Activated CD8-positive, alpha-beta T cell treated with anti-CD3 and anti-CD28 coated beads for 36 hours (primary cell): ENCODE data around the gene PRM2. TPM values are rescaled to one million over a fixed set of nuclear protein-coding genes. Genes with fewer than 3 reads are reported as not detected.

Experiments
- ATAC-seq: fragments of 200-7000 bp; cut with Tn5 transposase; one replicate; pipeline ENCODE4 v1.10.0; 2021; ENCODE audit warnings: mild to moderate bottlenecking, moderate library complexity
- CTCF ChIA-PET: fragments of 350-600 bp; sonication (Branson Sonifier 250); formaldehyde crosslinking; loops from one replicate; lab custom pipeline; 2021; ENCODE audit warnings: antibody characterized with exemption; lab: Charles Lee
- POLR2A ChIA-PET: fragments of 350-600 bp; sonication (Branson Sonifier 250); formaldehyde crosslinking; loops from one replicate; lab custom pipeline; 2021; ENCODE audit warnings: antibody characterized with exemption; lab: Charles Lee
- DNase-seq: peaks from one replicate; pipeline ENCODE4 v3.0.0-alpha.2; 2020
- H3K27ac Mint-ChIP-seq: one replicate; pipeline ENCODE4 v1.8.0; 2021; ENCODE audit warnings: mild to moderate bottlenecking, mixed read lengths
- H3K27me3 Mint-ChIP-seq: one replicate; pipeline ENCODE4 v1.8.0; 2021; ENCODE audit warnings: mixed read lengths
- H3K36me3 Mint-ChIP-seq: one replicate; pipeline ENCODE4 v1.8.0; 2021; ENCODE audit warnings: low read depth, mixed read lengths
- H3K4me1 Mint-ChIP-seq: one replicate; pipeline ENCODE4 v1.8.0; 2021; ENCODE audit warnings: low read depth, mixed read lengths
- H3K4me3 Mint-ChIP-seq: one replicate; pipeline ENCODE4 v1.8.0; 2021; ENCODE audit warnings: mild to moderate bottlenecking, moderate library complexity, mixed read lengths
- H3K9me3 Mint-ChIP-seq: one replicate; pipeline ENCODE4 v1.8.0; 2021; ENCODE audit warnings: mixed read lengths
- CTCF ChIP-seq: fragments of 200-600 bp; IDR thresholded peaks from one replicate; pipeline ENCODE4 v1.8.0; 2022; ENCODE audit warnings: antibody characterized with exemption, mild to moderate bottlenecking
- intact Hi-C: fragments of 100-400 bp; cut with micrococcal nuclease; formaldehyde crosslinking; loops from one replicate; pipeline ENCODE4 v1.10.0; 2022
- total RNA-seq, 2 experiments: library from RNA; stranded (reverse); gene quantifications; one replicate each; pipeline ENCODE4 v1.2.3, GENCODE V29; 2021

The PRM2 gene
- total RNA-seq, 2 experiments from 2014 or later: not detected

- no peaks in the 10 kb centered on the region for H3K36me3 Mint-ChIP-seq
- peaks cover 10% of the 10 kb centered on the region for H3K27me3 Mint-ChIP-seq
- H3K9me3 Mint-ChIP-seq: no peaks in the 10 kb centered on the region
- H3K4me3 Mint-ChIP-seq: peak overlapping the region; percentile 24
- POLR2A ChIA-PET: interaction anchor here (1.0 to 3.1 kb wide), 9 partner anchors 12 to 197 kb away, joined by 3 to 26 read pairs (median 7); partner anchors contain the start of gene SOCS1
- H3K27ac Mint-ChIP-seq: peak overlapping the region; percentile 69
- DNase-seq (peak; percentile 48), ATAC-seq (peak; percentile 37)
- CTCF ChIA-PET: interaction anchor here (0.7 to 2.8 kb wide), 10 partner anchors 29 to 333 kb away, joined by 3 to 14 read pairs (median 4); partner anchors contain the start of gene SOCS1
- H3K4me1 Mint-ChIP-seq: peaks cover 44% of the 10 kb centered on the region
- TF ChIP-seq CTCF: no peak
- intact Hi-C loops: no loop called here
Measured at GRCh38 chr16:11296706-11297491, 20.6 kb upstream of the PRM2 start.

- no peaks in the 10 kb centered on the region for H3K9me3 Mint-ChIP-seq
- ATAC-seq (no peak), DNase-seq (no peak)
- H3K27me3 Mint-ChIP-seq: peaks cover 10% of the 10 kb centered on the region
- H3K4me1 Mint-ChIP-seq: peaks cover 44% of the 10 kb centered on the region
- intact Hi-C loops: no loop called here
- no peak overlapping the region for H3K4me3 Mint-ChIP-seq
- peak overlapping the region; percentile 69 for H3K27ac Mint-ChIP-seq
- ChIA-PET POLR2A (interaction anchor here (1.5 to 3.1 kb wide), 3 partner anchors 15 to 41 kb away, joined by 6 to 26 read pairs (median 17); partner anchors contain the start of gene SOCS1), CTCF (interaction anchor here (1.3 kb wide), 1 partner anchor 28 kb away, joined by 3 read pairs; no protein-coding TSS in a partner anchor)
- no peaks in the 10 kb centered on the region for H3K36me3 Mint-ChIP-seq
- TF ChIP-seq CTCF: no peak
Measured at GRCh38 chr16:11296351-11296705, 20.0 kb upstream of the PRM2 start.

- Mint-ChIP-seq H3K4me1 (peaks cover 44% of the 10 kb centered on the region), H3K27ac (no peak overlapping the region), H3K9me3 (no peaks in the 10 kb centered on the region), H3K27me3 (peaks cover 10% of the 10 kb centered on the region), H3K36me3 (no peaks in the 10 kb centered on the region), H3K4me3 (no peak overlapping the region)
- ChIA-PET POLR2A (interaction anchor here (0.9 to 1.0 kb wide), 2 partner anchors 16 to 40 kb away, joined by 4 to 7 read pairs; partner anchors contain the start of gene SOCS1), CTCF (no interaction called here)
- ATAC-seq: no peak
- TF ChIP-seq CTCF: no peak
- no peak for DNase-seq
- intact Hi-C loops: no loop called here
Measured at GRCh38 chr16:11295672-11296071, 19.4 kb upstream of the PRM2 start.

GRCh38 chr16:11292076-11292748 is 15.9 kb upstream of the PRM2 start:
- DNase-seq (no peak), ATAC-seq (no peak)
- Mint-ChIP-seq H3K4me3 (no peak overlapping the region), H3K4me1 (peaks cover 26% of the 10 kb centered on the region), H3K27ac (no peak overlapping the region), H3K36me3 (no peaks in the 10 kb centered on the region), H3K27me3 (peaks cover 10% of the 10 kb centered on the region), H3K9me3 (no peaks in the 10 kb centered on the region)
- no peak for TF ChIP-seq CTCF
- ChIA-PET CTCF (interaction anchor here (1.1 kb wide), 2 partner anchors 61 to 328 kb away, joined by 3 read pairs; no protein-coding TSS in a partner anchor), POLR2A (no interaction called here)
- intact Hi-C loops: no loop called here
